ENCODE measurements around the gene HNRNPCL4.
"Not testable (repeated sequence)": the region's sequence is repeated elsewhere in the genome, so short reads cannot be mapped to it uniquely, and the experiment has no call there.

HNRNPCL4 gene

GRCh38 chr1:13165531-13165930, at the start of gene HNRNPCL4:
Gene HNRNPCL4 (minus strand): TSS chr1:13165631. CDS start chr1:13165467, 164 bp downstream.
- DNase-seq, result not testable (repeated sequence)

GRCh38 chr1:13208712-13209111, 43.3 kb upstream of the HNRNPCL4 start:
- not testable (repeated sequence) for DNase-seq

- DNase-seq, result not testable (repeated sequence)
Measured at GRCh38 chr1:13201309-13201708, 35.9 kb upstream of the HNRNPCL4 start, which contains the start of gene PRAMEF13. Gene PRAMEF13 (minus strand): TSS chr1:13201409. CDS start chr1:13199589, 1,820 bp downstream.

GRCh38 chr1:13171548-13171947, 6.1 kb upstream of the HNRNPCL4 start, which contains the start of gene PRAMEF9:
Gene PRAMEF9 (plus strand): TSS chr1:13171848. CDS start chr1:13175281, 3,433 bp downstream.
- not testable (repeated sequence) for DNase-seq

GRCh38 chr1:13155909-13156308, 9.5 kb downstream of the HNRNPCL4 start, which contains the start of gene PRAMEF26:
Gene PRAMEF26 (minus strand): TSS chr1:13156009. CDS start chr1:13153095, 2,914 bp downstream.
- DNase-seq, result not testable (repeated sequence)

- not testable (repeated sequence) for DNase-seq
Measured at GRCh38 chr1:13116754-13117153, 48.7 kb downstream of the HNRNPCL4 start, which contains the start of gene HNRNPCL2. Gene HNRNPCL2 (minus strand): TSS chr1:13116854. CDS start chr1:13116400, 454 bp downstream.

Measured in kidney glomerular epithelial cell (primary cell).